Measurements from ENCODE around the gene FRMPD2.

DNA sequence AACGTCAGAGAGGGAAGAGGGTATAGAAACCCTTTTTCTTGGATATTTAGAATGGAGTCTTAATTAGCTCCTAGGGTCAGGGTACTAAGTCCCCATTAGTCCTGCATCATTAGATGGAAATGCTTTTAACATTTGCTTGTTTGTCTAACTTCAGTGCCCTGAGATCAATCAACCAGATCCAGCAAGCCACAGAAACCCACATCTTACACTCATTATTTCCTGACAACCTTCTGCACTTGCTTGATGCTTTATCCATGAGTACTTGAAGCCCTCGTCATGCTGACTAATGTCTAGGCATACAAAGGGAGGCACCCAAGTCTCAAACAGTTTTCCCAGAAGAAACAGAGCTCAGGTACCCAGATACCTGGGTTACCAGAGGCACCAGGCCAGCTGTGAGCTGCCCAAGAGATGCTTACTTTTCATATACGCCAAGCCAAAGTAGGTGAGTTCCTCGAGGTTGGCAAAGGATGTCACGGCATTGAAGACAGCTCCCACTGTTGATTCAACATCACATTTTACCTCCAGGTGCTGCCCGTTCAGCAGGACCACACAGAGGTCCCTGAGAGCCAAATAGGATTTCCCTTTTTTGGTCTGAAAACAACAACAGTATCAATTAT lies 42.7 kb downstream of the FRMPD2 start:
- TF ChIP-seq, protein P1, sequence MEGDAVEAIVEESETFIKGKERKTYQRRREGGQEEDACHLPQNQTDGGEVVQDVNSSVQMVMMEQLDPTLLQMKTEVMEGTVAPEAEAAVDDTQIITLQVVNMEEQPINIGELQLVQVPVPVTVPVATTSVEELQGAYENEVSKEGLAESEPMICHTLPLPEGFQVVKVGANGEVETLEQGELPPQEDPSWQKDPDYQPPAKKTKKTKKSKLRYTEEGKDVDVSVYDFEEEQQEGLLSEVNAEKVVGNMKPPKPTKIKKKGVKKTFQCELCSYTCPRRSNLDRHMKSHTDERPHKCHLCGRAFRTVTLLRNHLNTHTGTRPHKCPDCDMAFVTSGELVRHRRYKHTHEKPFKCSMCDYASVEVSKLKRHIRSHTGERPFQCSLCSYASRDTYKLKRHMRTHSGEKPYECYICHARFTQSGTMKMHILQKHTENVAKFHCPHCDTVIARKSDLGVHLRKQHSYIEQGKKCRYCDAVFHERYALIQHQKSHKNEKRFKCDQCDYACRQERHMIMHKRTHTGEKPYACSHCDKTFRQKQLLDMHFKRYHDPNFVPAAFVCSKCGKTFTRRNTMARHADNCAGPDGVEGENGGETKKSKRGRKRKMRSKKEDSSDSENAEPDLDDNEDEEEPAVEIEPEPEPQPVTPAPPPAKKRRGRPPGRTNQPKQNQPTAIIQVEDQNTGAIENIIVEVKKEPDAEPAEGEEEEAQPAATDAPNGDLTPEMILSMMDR (conservative IDR thresholded peaks at IDR 0.05; ENCODE audit: low read depth, low read length) = no peak
- TF ChIP-seq POLR2A (IDR thresholded peaks at IDR 0.05; ENCODE audit: low read depth, low read length) = no peak
- no peak for TF ChIP-seq FOS (IDR thresholded peaks at IDR 0.05; ENCODE audit: low read depth, low read length)
- TF ChIP-seq BHLHE40 (IDR thresholded peaks at IDR 0.05; ENCODE audit: low read depth, low read length) = no peak
- no peak for TF ChIP-seq MAZ (IDR thresholded peaks at IDR 0.05; ENCODE audit: borderline replicate concordance, low read depth, low read length)
- TF ChIP-seq CEBPB (IDR thresholded peaks at IDR 0.05; ENCODE audit: low read depth, low read length) = no peak
- TF ChIP-seq MXI1 (IDR thresholded peaks at IDR 0.05; ENCODE audit: borderline replicate concordance, low read depth, low read length) = no peak
- TF ChIP-seq MAFK (IDR thresholded peaks at IDR 0.05; ENCODE audit: low read depth, low read length) = no peak
- TF ChIP-seq RCOR1 (IDR thresholded peaks at IDR 0.05; ENCODE audit: insufficient replicate concordance, low read length) = no peak
- TF ChIP-seq, protein P2, sequence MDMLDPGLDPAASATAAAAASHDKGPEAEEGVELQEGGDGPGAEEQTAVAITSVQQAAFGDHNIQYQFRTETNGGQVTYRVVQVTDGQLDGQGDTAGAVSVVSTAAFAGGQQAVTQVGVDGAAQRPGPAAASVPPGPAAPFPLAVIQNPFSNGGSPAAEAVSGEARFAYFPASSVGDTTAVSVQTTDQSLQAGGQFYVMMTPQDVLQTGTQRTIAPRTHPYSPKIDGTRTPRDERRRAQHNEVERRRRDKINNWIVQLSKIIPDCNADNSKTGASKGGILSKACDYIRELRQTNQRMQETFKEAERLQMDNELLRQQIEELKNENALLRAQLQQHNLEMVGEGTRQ (IDR thresholded peaks at IDR 0.05; ENCODE audit: low read depth, low read length) = no peak
- TF ChIP-seq, protein P3, sequence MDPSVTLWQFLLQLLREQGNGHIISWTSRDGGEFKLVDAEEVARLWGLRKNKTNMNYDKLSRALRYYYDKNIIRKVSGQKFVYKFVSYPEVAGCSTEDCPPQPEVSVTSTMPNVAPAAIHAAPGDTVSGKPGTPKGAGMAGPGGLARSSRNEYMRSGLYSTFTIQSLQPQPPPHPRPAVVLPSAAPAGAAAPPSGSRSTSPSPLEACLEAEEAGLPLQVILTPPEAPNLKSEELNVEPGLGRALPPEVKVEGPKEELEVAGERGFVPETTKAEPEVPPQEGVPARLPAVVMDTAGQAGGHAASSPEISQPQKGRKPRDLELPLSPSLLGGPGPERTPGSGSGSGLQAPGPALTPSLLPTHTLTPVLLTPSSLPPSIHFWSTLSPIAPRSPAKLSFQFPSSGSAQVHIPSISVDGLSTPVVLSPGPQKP (IDR thresholded peaks at IDR 0.05; ENCODE audit: borderline replicate concordance, low read depth, low read length) = no peak
- TF ChIP-seq RAD21 (IDR thresholded peaks at IDR 0.05; ENCODE audit: low read length) = no peak
- no peak for TF ChIP-seq RFX5 (IDR thresholded peaks at IDR 0.05; ENCODE audit: low read depth, low read length)
